Cortex of kidney (tissue), 1 donor: Measurements from ENCODE around the gene DOCK10.
"Not testable (repeated sequence)": the region's sequence is repeated elsewhere in the genome, so short reads cannot be mapped to it uniquely, and the experiment has no call there.

ENCODE experiments used
- DNase-seq: peaks from one replicate; lab custom pipeline; 2025; lab: John Stamatoyannopoulos, UW

Gene DOCK10

DNA sequence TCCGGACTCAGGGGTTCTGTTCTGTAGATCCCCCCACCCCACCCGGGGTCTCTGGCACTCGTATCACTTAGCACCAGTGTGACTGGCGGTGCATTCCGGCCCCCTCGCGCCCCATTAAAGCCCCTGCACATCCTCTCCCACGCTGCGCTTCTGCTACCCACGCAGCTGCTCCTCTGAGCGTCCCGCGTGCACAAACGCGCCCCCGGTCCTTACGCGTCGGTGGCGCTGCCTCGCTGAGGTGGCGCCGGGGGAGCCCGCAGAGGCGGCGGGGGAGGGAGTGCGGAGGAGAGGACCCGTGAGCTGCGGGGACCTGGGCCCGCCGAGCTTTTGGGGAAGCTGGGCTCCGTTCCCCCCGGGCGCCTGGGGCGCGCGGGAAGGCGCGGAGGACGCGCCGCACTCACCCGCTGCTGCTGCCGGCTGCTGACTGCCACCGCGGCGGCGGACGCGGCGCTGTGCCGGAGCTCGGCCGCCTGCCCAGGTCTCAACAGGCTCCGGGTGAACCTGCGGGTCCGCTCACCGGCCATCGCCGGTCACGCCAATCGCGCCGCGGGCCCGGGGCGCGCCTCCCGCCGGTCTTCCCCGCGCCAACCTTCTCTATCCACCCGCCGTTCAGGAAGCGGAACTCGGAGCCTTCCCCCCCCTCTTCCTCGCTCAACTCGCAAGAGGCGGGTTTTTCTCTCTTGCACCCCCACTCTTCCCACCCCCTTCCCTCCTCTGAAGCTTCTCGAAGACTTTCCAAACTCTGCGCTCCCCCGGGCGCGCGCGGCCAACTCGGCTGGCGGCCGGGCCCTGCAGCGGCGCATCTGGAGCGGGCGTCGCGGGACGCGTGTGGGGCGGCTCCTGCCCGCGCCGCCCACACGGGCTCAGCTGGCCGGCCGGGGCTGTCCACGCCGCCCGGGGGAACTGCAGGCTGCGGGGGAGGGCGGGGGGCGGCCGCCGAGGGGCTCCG lies at the start of gene DOCK10:
DOCK10 (minus strand) TSS at position 618 of the 949 bp plus-strand sequence; CDS start at position 524, 94 bp downstream.
- no peak for DNase-seq

DNA sequence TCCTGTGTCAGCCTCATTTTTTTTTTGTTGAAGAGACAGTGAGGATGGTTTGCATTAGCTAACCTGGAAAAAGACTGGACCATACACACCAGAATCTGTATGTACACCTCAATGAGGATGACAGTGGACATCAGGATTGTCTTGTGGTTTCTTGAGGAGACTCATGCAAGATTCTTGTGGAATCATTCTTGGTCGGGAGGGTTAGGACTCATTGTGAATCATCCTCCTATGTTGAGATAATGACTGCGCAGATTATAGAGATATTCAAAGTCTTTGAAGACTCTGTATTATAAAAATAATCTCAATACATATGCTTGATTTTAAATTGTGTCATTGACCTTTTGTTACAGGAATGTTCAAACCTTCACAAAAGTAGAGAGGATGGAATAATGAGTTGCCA lies 49.1 kb upstream of the DOCK10 start:
- no peak for DNase-seq

DNA sequence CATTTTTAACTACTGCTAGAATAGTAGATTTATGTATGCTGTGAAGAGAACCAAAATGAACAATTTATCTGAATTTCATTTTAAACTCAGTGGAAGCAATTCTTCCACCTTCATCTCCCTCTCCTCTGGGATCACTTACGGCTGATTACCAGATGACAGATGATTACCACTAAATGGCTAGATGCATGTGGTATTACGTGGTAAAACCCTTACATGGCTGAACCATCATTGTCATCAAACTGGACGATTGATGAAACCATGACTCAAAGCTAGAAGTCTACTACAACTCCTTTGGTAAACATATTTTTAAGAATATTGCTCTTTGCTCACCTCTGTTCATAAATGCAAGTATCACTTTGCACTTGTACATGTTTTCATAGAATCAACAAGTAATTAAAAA lies 48.5 kb upstream of the DOCK10 start:
- DNase-seq, result no peak

DNA sequence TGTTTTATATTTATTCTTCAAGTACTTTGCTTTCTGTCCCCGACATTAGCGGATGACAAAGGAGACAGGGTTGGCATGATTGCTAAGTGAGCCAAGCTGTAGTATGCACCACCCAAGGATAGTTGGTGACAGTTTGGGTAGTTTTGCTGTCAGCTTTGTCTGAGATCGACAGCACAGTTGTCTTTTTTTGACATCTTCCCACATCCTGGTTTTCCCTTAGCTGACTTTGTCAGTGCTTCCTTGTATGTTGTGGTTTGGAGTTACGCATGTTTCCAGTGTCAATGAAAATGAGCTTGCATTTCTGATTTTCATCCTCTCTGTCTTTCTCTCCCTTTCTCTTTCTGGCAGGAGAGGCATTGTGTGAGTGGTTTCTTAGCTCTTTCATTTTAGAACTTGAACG lies 44.6 kb upstream of the DOCK10 start:
- DNase-seq, result no peak

DNA sequence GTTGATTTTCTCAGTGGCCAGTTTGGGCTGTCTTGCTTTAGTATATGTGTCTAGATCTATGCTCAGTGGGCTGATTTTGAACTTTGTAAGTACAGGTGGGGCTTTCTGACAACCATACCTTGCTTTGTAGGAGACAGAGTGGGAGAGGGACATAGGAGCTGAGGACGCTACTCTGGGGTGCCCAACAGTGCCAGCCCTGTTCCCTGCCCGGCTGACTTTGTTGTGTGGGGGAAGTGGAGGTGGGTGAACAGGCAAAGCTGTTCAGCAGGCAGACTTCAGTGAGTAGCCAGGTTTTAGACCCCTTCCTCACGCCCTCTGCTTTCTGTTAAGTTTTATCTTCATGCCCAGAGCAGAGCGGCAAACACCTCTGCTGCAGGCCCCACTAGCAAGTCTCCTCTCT lies 44.2 kb upstream of the DOCK10 start:
- DNase-seq, result no peak

DNA sequence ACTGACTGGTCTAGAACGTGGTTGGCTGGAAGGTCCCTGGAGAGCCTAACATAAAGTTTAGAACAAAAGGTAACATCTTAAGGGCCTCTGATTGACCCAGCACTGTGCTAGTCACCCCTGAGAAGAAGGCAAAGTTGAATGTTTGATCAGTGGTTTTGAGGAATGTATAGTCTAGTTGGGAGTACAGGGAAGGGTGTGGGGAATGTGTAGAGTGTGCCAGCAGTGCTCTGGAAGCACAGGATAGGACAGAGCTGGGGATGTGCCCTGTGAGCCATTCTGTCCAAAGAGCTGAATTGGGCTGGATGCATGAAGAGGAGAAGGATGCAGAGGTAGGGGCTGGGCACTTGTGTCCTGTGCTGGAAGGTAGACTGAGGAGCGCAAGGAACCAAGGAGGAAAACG lies 41.0 kb upstream of the DOCK10 start:
- no peak for DNase-seq

DNA sequence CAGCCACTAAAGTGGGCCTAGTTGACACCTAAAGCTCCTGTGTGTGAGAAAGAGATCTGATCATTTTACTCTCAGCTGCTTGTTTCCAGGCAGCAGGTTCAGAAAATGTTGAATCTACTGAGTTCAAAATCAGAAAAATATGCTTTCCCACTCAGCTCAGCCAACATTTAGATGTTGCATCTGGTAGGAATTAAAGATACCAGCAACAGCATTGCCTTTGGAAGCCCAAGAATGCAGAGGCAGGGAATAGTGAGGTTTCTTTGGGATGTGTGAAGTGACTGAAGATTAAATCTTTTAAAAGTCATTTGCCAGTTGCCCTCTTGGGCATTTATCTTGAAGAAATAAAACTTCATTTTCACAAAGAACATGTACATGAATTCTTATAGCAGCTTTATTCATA lies 33.9 kb upstream of the DOCK10 start:
- DNase-seq, result no peak

DNA sequence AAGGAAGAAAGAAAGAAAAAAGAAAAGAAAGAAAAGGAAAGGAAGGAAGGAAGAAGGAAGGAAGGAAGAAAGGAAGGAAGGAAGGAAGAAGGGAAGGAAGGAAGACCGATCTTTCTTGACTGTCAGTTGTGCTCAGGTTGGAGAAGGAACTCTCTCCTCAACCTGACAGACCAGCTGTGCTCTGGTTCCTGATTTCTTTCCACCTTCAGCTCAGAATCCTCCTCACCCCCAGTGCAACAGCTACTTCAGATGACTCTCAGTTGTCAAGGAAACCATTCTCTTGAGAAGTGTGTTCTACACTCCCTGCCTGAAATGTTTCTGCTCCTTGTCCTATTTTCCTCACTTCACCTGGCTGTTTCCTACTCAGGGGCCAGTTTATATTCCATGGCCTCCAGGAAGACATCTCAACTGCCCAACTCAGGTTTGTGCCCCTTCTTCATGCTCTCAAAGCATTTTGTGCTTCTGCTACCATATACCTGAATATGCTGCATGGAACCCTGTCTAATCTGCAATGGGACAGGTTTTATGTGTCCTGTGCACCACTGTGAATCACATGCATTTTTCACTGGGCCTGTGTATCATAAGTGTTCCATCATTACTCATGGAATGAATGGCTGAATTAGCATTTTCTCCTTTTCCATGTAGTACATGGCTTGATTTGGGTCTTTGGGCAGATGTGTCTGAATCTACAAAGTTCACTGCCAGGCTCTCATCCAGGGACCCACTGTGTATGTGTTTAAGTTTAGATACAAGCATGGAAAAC lies 32.8 kb upstream of the DOCK10 start:
- DNase-seq, result no peak

DNA sequence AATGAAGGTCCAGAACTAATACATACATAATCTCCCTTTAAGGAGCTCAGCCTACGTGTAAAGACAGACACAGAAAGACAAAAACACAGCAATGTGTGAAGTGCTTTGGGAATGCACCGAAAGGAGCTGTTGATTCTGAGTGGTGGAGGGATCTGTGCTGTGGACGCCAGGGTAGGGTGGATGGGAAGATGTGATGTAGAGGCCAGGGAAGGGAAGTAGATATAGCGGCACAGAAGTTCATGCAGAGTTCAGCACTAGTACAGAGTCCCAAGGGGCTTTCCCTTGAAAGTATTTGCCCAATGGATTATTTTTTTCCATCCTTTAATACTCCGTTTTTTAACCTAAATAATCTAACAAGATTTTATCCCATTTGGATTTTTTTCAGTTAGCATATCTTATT lies 32.1 kb upstream of the DOCK10 start:
- DNase-seq, result no peak

DNA sequence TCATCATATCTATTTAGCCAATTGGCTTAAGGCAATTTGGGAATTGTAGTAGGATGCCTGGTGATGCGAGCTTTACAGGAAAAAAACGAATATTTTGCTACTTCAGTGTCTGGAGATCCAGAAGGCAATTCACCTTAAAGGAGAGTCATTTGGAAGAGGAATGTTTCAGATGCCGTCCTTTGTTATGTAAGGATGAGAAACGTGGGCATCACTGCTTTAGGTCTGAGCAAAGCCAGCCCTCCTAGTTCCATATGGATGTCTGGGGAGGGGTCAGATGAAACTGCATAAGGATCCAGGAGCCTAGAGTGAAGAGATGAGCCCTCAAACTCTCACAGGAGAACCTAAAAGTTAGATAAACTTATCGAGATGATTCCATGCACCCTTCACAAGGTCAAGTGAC lies 30.9 kb upstream of the DOCK10 start:
- DNase-seq, result no peak

DNA sequence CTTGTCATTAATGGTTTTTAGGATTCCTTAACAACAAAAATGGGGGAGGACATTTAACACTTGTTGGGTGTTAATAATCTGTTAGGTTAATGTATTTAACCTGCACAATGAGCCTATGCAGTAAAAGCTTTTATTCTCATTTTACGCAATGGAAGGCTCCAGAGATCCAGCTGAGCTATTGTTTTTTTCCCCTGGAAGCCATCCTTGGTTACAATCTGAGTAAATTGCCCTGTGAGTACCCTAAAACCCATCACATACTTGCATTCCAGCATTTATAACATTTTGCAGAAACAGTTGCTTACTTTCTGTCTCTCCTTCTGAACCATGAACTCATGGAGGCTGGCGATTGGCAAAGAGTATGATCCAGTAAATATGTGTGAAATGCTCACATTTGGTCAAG lies 30.2 kb upstream of the DOCK10 start:
- DNase-seq, result no peak

DNA sequence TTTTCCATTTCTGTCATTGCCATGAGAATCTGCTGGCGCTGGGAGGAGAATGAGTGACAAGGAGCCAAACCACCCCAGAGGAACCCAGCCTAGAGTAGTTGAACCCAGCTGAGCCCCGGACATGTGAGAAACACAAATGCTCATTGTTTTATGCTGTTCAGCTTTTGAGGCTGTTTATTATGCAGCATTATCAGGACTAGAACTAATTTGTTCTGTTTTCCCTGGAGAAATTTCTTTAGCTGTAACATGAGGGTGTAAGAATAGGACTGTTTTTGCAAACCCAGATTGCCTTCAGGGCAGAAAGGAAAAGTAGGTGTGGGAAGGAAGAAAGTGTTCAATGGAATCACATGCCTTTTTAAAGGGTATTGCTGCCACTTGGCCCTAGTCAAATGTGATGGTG lies 28.5 kb upstream of the DOCK10 start:
- no peak for DNase-seq

DNA sequence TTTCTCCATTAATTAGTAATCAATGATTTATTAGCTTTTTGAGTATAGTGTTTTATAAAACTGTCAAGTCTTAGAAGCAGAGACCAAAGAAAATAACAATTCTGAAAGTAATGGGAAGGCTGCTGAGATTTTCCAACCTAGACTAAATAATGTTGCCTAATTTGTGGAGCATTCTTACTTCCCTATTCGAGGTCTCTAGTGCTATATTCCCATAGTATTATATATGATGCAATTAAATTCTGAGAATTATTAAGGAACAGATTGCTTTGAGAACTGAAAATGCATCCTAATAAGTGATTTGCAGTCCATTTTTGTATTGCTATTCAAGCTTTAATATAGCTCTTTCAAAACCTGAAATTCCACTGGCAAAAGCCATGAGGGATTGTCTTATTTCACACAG lies 27.7 kb upstream of the DOCK10 start:
- no peak for DNase-seq

DNA sequence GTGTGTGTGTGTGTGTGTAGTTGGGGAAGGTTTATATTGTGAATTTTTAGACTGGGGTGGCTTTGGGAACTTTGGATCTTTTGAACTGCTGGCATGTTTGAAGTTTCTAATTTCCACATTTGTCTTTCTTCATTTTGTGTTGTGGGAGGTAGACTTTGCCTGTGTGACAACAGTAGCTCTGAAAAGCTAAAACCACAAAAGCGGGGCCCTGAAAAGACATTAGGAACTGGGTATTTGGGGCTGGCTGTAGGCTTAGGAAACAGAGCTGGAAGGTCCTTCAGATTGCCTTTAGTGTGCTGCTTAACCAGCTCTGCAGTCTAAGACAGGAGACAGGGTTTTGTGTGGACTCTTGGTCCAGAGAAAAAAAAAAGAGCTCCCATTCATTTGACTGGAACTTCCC lies 27.2 kb upstream of the DOCK10 start:
- no peak for DNase-seq

DNA sequence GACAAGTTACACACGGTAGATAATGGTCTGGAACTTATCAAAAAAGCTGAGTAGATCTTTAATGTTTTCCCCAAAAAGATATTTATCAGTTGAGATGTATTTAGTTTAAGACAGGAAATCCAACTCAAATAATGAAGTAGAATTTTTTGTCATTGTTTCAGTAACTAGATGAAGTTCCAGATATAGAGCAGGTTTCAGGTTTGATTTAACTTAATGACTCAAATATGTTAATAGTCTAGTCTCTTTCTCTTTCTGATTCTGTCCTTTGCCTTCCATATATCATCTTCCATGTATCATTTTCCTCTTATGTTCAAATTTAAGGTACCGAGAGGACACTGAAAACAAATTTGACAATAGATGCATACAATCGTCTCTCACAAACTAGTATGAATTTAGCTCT lies 23.6 kb upstream of the DOCK10 start:
- DNase-seq, result no peak

DNA sequence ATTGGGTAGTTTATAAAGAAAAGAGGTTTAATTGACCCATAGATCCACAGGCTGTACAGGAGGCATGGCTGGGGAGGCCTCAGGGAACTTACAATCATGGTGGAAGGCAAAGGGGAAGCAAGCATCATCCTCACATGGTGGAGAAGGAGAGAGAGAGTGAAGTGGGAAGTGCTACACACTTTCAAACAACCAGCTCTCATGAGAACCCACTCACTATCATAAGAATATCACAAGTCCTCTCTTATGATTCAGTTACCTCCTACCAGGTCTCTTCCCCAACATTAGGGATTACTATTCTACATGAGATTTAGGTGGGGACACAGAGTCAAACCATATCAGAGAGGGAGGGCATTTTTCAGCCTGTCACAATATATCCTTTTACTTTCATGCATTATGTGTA lies 22.7 kb upstream of the DOCK10 start:
- DNase-seq, result no peak

DNA sequence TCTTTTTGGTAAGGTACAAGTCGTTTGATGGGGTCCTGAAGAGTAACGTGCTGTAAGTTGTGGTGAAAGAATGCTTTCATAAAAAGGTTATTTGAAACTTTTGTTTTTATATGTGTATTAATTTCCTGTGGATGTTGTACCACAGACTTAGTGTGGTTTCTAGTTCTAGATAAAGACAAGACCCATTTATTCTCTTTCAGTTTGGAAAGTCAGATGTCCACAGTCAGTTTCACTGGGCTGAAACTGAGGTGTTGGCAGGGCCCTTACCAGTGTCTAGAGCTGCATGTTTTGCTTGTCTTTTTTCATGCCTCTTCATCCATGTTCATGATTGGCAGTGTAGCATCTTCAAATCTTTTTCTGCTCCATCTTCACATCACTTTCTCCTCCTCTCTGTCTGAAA lies 22.1 kb upstream of the DOCK10 start:
- no peak for DNase-seq

DNA sequence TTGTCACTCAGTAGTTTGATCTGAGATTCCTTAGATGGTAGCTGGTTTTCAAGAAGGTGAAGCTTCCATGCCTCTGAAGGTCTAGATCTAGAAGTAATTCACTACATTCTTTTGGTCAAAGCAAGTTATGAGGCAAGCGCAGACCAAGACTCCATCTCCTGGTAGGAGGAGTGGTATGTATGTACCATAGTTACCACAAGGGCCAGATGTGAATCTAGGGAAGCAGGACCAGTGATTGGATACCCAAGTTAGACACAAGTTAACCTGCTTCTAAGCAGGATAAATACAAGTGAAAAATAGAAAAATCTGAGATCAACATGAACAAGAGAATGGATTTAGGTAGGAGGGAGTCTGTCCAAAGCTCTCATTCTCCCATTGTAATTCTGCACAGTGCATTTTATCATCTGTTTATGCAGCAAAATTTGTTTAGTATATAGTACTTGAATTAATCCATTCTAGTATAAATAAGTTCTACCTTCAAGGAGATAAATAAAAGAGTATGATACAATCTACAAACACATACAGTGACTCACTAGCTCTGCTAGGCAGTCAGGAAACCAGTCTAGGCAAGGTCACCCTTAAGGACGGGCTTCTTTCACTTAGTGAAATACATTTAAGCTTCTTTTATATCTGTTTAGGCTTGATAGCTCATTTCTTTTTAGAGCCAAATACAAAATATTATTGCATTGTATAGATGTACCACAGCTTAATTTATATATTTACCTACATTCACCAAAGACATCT lies 14.2 kb upstream of the DOCK10 start:
- DNase-seq, result no peak

DNA sequence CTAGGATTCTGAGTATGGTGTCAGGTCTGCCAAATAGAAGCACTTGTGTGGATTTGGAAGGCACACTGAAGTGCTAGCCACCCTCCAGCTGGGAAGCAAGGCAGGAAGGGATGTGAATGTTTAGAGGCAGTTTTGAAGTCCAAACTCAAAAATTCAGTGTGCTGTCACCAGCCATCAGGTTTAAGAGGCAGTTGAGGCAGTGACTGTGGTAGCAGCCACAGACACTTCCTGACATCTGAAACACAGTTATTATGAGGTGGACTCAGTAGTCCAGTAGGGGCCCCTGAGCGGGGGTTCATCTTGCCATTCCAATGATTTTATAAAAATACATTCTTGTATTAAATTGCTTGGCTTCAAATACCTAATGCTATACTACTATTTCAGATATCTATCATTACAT lies 13.4 kb upstream of the DOCK10 start:
- DNase-seq, result no peak

DNA sequence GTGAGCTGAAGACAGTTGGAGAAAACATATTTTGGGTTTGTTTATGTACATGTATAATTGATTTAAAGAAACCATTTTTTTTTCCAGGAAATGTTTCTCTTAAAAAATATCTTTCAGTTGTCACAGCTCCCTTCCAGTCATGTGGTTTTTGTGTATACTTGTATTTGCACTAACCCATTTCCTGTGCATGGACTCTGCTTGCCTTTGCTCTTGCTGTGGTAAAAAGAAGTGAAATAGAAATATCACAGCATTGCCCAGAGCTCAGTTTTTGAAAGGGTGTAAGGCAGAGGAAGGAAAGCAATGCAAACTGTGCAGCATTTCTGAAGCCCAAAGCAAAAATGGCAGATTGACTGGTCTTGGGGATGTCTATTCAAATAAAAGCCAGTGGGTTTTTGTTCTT lies 10.4 kb upstream of the DOCK10 start:
- DNase-seq, result no peak

DNA sequence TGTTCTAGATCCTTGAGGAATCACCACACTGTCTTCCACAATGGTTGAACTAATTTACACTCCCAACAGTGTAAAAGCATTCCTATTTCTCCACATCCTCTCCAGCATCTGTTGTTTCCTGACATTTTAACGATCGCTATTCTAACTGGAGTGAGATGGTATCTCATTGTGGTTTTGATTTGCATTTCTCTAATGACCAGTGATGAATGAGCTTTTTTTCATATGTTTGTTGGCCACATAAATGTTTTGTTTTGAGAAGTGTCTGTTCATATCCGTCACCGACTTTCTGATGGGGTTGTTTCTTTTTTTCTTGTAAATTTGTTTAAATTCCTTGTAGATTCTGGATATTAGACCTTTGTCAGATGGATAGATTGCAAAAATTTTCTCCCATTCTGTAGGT lies 5.2 kb upstream of the DOCK10 start:
- DNase-seq, result not testable (repeated sequence)

DNA sequence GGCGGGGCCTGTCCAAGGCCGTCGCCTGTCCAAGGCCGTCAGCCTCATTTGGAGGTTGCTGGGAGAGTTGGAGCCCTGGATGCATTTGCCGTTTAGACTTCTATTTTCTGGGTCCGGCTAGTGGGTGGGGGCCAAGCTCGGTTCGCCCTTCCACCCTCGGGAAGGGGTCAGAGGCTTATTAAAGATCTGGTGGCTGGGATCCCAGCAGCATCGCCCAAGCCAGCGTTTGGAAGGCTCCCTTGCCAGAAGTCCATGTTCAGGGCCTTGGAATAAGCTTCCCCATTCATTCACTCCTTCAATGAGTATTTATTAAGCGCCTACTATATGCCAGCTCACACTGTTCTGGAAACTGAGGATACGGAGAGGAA lies 516 bp upstream of the DOCK10 start:
- DNase-seq, result no peak
